H9 (cell line): ENCODE measurements around the gene TOM1L2. TPM values are rescaled to one million over a fixed set of nuclear protein-coding genes. Genes with fewer than 3 reads are reported as not detected.

ENCODE experiments used
- DNase-seq: peaks from one replicate; pipeline ENCODE4 v3.0.0-alpha.2; 2017
- H2AFZ ChIP-seq: one replicate; pipeline ENCODE4 v1.6.1; 2013; ENCODE audit warnings: mild to moderate bottlenecking, low read length, control low read depth, moderate library complexity
- H2AK5ac ChIP-seq: 2 replicates; pipeline ENCODE4 v1.6.1; 2013; ENCODE audit warnings: low read length, control low read depth, mixed read lengths; ENCODE audit not compliant: insufficient read length
- H2BK120ac ChIP-seq: one replicate; pipeline ENCODE4 v1.6.1; 2013; ENCODE audit warnings: low read depth, mild to moderate bottlenecking, low read length, control low read depth, inconsistent platforms; ENCODE audit not compliant: poor library complexity, severe bottlenecking
- H2BK12ac ChIP-seq: 2 replicates; pipeline ENCODE4 v1.6.1; 2013; ENCODE audit warnings: low read length, control low read depth, mixed read lengths, low read depth; ENCODE audit not compliant: insufficient read length
- H2BK15ac ChIP-seq: 2 replicates; pipeline ENCODE4 v1.6.1; 2013; ENCODE audit warnings: low read depth, low read length, control low read depth
- H2BK20ac ChIP-seq: one replicate; pipeline ENCODE4 v1.6.1; 2013; ENCODE audit warnings: low read depth, mild to moderate bottlenecking, low read length, control low read depth, inconsistent platforms; ENCODE audit not compliant: poor library complexity, severe bottlenecking
- H2BK5ac ChIP-seq: 2 replicates; pipeline ENCODE4 v1.6.1; 2013; ENCODE audit warnings: low read length, control low read depth, mixed read lengths; ENCODE audit not compliant: insufficient read length
- H3K14ac ChIP-seq: 2 replicates; pipeline ENCODE4 v1.6.1; 2013; ENCODE audit warnings: low read length, control low read depth; ENCODE audit not compliant: insufficient read depth
- H3K18ac ChIP-seq: 2 replicates; pipeline ENCODE4 v1.6.1; 2013; ENCODE audit warnings: low read depth, mild to moderate bottlenecking, mixed read lengths, low read length, control low read depth; ENCODE audit not compliant: insufficient read length
- H3K23ac ChIP-seq: 2 replicates; pipeline ENCODE4 v1.6.1; 2013; ENCODE audit warnings: low read length, control low read depth, mixed read lengths, low read depth; ENCODE audit not compliant: insufficient read length
- H3K23me2 ChIP-seq: 2 replicates; pipeline ENCODE4 v1.6.1; 2013; ENCODE audit warnings: low read depth, mild to moderate bottlenecking, mixed read lengths, low read length, control low read depth; ENCODE audit not compliant: insufficient read length, poor library complexity, severe bottlenecking
- H3K27ac ChIP-seq: 2 replicates; pipeline ENCODE4 v1.5.1; 2013; ENCODE audit warnings: low read length, control low read depth, mixed read lengths, low read depth; ENCODE audit not compliant: insufficient read length
- H3K27me3 ChIP-seq: 2 replicates; pipeline ENCODE4 v1.6.1; 2013; ENCODE audit warnings: low read length, control low read depth, inconsistent platforms; ENCODE audit not compliant: insufficient read depth
- H3K4ac ChIP-seq: 2 replicates; pipeline ENCODE4 v1.6.1; 2013; ENCODE audit warnings: low read depth, mild to moderate bottlenecking, control low read depth, inconsistent platforms, low read length, moderate library complexity
- H3K4me1 ChIP-seq: 2 replicates; pipeline ENCODE4 v1.6.1; 2013; ENCODE audit warnings: low read length, control low read depth, inconsistent platforms; ENCODE audit not compliant: insufficient read depth
- H3K4me2 ChIP-seq: 2 replicates; pipeline ENCODE4 v1.6.1; 2013; ENCODE audit warnings: low read length, control low read depth, mixed read lengths; ENCODE audit not compliant: insufficient read length, insufficient read depth
- H3K56ac ChIP-seq: 2 replicates; pipeline ENCODE4 v1.6.1; 2013; ENCODE audit warnings: low read depth, mild to moderate bottlenecking, mixed read lengths, low read length, control low read depth; ENCODE audit not compliant: insufficient read length
- H3K79me1 ChIP-seq: 2 replicates; pipeline ENCODE4 v1.6.1; 2013; ENCODE audit warnings: low read depth, mild to moderate bottlenecking, moderate library complexity, low read length, control low read depth, inconsistent platforms; ENCODE audit not compliant: insufficient read depth, poor library complexity, severe bottlenecking
- H3K79me2 ChIP-seq: 2 replicates; pipeline ENCODE4 v1.6.1; 2013; ENCODE audit warnings: low read length, control low read depth, inconsistent platforms; ENCODE audit not compliant: insufficient read depth
- H3K9ac ChIP-seq: 2 replicates; pipeline ENCODE4 v1.6.1; 2013; ENCODE audit warnings: low read length, control low read depth, mixed read lengths; ENCODE audit not compliant: insufficient read length; ENCODE audit errors: extremely low read depth
- H3K9me3 ChIP-seq: one replicate; pipeline ENCODE4 v1.6.1; 2013; ENCODE audit warnings: low read depth, low read length, inconsistent platforms; ENCODE audit not compliant: control insufficient read depth
- H3T11ph ChIP-seq: one replicate; pipeline ENCODE4 v1.6.1; 2013; ENCODE audit warnings: mild to moderate bottlenecking, low read length, control low read depth, inconsistent platforms
- H4K20me1 ChIP-seq: one replicate; pipeline ENCODE4 v1.6.1; 2013; ENCODE audit not compliant: control insufficient read depth, insufficient read length, insufficient read depth
- H4K5ac ChIP-seq: 2 replicates; pipeline ENCODE4 v1.6.1; 2013; ENCODE audit warnings: low read depth, mild to moderate bottlenecking, mixed read lengths, low read length, control low read depth; ENCODE audit not compliant: insufficient read length
- H4K8ac ChIP-seq: replicated peaks from 2 replicates; pipeline ENCODE4 v1.6.1; 2013; ENCODE audit warnings: low read length, control low read depth, mixed read lengths, low read depth; ENCODE audit not compliant: insufficient read length
- H4K91ac ChIP-seq: 2 replicates; pipeline ENCODE4 v1.6.1; 2013; ENCODE audit warnings: low read depth, mild to moderate bottlenecking, moderate library complexity, mixed read lengths, low read length, control low read depth; ENCODE audit not compliant: insufficient read length
- H3K27ac Mint-ChIP-seq, 3 experiments: 2 replicates in 2 of 3; 3 replicates in 1 of 3; pipeline ENCODE4 v1.8.0; 2020 to 2021; ENCODE audit warnings: mixed read lengths in 3 of 3, mild to moderate bottlenecking in 1 of 3, moderate library complexity in 1 of 3
- H3K27me3 Mint-ChIP-seq: 2 replicates; pipeline ENCODE4 v1.8.0; 2021; ENCODE audit warnings: low read depth, mild to moderate bottlenecking, moderate library complexity, mixed read lengths
- H3K36me3 Mint-ChIP-seq, 3 experiments: 2 replicates in 2 of 3; 3 replicates in 1 of 3; pipeline ENCODE4 v1.8.0; 2020 to 2021; ENCODE audit warnings: low read depth in 3 of 3, mixed read lengths in 3 of 3; ENCODE audit not compliant: insufficient read depth in 1 of 3
- H3K4me1 Mint-ChIP-seq, 2 experiments: 2 replicates each; pipeline ENCODE4 v1.8.0; 2020; ENCODE audit warnings: mixed read lengths in 2 of 2
- H3K4me3 Mint-ChIP-seq, 2 experiments: 2 replicates in 1 of 2; 3 replicates in 1 of 2; pipeline ENCODE4 v1.8.0; 2020 to 2021; ENCODE audit warnings: mild to moderate bottlenecking in 2 of 2, mixed read lengths in 2 of 2, moderate library complexity in 1 of 2
- H3K9me3 Mint-ChIP-seq, 2 experiments: 2 replicates in 1 of 2; 3 replicates in 1 of 2; pipeline ENCODE4 v1.8.0; 2020; ENCODE audit warnings: mild to moderate bottlenecking in 2 of 2, mixed read lengths in 2 of 2, moderate library complexity in 1 of 2
- CTCF ChIP-seq: fragments of 200-600 bp; sonication (generic); conservative IDR thresholded peaks from 3 replicates; pipeline ENCODE4 v1.8.0; 2021; ENCODE audit warnings: antibody characterized with exemption, mild to moderate bottlenecking
- WGBS: extraction: QIAGEN DNeasy Blood & Tissue Kit; methylation state at CpG from one replicate; pipeline ENCODE4 v1.1.7; 2013; ENCODE audit warnings: missing lambda C conversion rate, low lambda C conversion rate, mixed read lengths; ENCODE audit not compliant: insufficient read length; ENCODE audit errors: extremely low coverage; 5-methylcytosine and 5-hydroxymethylcytosine counted together
- total RNA-seq: library from RNA; stranded (reverse); gene quantifications from 2 replicates; pipeline ENCODE4 v1.2.1, GENCODE V29; 2021

TOM1L2 gene
- total RNA-seq, 1 experiment from 2014 or later: 4.6 TPM

DNA sequence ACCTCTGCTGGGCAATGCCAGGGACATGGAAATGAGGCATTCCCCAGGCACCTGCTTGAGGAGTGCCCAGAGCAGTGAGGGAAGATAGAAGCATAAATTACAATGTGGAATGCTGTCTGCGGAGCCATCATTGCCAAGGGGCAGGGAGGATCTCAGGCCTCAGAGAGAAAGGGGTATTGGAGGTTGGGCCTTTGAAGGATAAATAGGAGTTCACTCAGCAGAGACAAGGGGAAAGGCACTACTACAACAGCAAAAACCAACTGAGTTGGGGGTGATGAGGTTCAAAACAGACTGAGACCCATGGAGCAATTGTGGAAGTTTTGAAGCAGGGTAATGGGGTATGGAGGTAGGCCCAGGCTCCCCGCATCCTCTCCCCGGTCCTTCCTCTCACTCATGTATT lies 168.2 kb downstream of the TOM1L2 start:
- no peaks in the 10 kb centered on the region for H3K23me2 ChIP-seq
- no peak overlapping the region for H2BK15ac ChIP-seq
- no peaks in the 10 kb centered on the region; a peak in 2 of 7 replicates for H3K36me3 Mint-ChIP-seq
- H3K4ac ChIP-seq: no peak overlapping the region
- H2BK5ac ChIP-seq: no peak overlapping the region
- H3K79me2 ChIP-seq: no peaks in the 10 kb centered on the region
- WGBS: no CpG with 5 or more reads among the region's 3 CpGs
- no peak for TF ChIP-seq CTCF
- H3T11ph ChIP-seq: no peak overlapping the region
- H3K9me3 Mint-ChIP-seq: no peaks in the 10 kb centered on the region
- H2BK20ac ChIP-seq: no peak overlapping the region
- peak overlapping the region in 1 of 3 experiments; percentile 63; a peak in 1 of 7 replicates for H3K27ac Mint-ChIP-seq
- no peaks in the 10 kb centered on the region for H3K9me3 ChIP-seq
- H2BK12ac ChIP-seq: no peak overlapping the region
- H4K5ac ChIP-seq: no peak overlapping the region
- peaks cover 50% of the 10 kb centered on the region for H3K27me3 Mint-ChIP-seq
- H3K18ac ChIP-seq: no peak overlapping the region
- peaks cover 15 to 30% of the 10 kb centered on the region in 2 experiments for H3K4me1 Mint-ChIP-seq
- no peaks in the 10 kb centered on the region for H3K79me1 ChIP-seq
- H3K27ac ChIP-seq: no peak overlapping the region
- no peaks in the 10 kb centered on the region for H3K4me1 ChIP-seq
- H4K91ac ChIP-seq: no peak overlapping the region
- no peak overlapping the region for H2BK120ac ChIP-seq
- H3K27me3 ChIP-seq: peaks cover 5% of the 10 kb centered on the region; the same call in 1 of the 2 replicates
- DNase-seq: no peak
- no peak overlapping the region for H3K56ac ChIP-seq
- H3K23ac ChIP-seq: no peak overlapping the region
- no peaks in the 10 kb centered on the region for H4K20me1 ChIP-seq
- H2AFZ ChIP-seq: no peak overlapping the region
- H2AK5ac ChIP-seq: no peak overlapping the region
- no peak overlapping the region for H3K4me2 ChIP-seq
- no peak overlapping the region for H3K9ac ChIP-seq
- H4K8ac ChIP-seq: no peak overlapping the region
- no peak overlapping the region for H3K4me3 Mint-ChIP-seq
- no peak overlapping the region; the same call in 1 of the 2 replicates for H3K14ac ChIP-seq
